ENCODE data around the gene COQ10A.
A peak's percentile ranks its signal among the peaks of the same experiment; 100 is the strongest.
"Not testable (repeated sequence)": the region's sequence is repeated elsewhere in the genome, so short reads cannot be mapped to it uniquely, and the experiment has no call there.

The COQ10A gene

DNA sequence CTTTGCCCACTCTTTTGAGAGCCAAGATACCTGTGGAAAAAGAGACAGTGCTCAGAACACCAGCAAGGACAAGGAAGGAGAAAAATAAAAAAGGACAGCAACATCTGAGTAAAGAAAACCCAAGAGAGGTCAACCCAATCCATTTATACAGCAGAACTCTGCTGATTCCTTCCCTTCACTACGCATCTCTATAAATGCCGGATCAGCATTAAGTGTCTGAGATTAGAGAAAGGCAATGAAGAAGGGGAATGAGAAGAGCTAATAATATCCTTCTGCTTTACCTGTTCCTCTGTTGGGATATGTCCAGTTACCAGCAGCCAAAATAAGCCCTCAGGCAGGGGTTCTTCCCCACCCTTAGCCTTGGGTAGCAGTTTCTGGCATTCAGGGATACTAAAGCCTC is 15.8 kb downstream of the COQ10A start:
- no peak for DNase-seq

DNA sequence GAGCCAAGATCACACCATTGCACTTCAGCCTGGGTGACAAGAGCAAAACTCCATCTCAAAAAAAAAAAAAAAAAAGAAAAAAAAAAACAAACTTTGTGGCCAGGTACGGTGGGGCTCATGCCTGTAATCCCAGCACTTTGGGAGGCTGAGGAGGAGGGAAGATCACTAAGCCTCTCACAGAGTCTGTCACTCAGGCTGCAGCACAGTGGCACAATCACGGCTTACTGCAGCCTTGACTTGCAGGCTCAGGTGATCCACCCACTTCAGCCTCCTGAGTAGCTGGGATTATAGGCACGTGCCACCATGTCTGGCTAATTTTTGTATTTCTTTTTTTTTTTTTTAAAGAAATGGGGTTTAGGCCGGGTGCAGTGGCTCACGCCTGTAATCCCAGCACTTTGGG is 17.5 kb downstream of the COQ10A start:
- not testable (repeated sequence) for DNase-seq

DNA sequence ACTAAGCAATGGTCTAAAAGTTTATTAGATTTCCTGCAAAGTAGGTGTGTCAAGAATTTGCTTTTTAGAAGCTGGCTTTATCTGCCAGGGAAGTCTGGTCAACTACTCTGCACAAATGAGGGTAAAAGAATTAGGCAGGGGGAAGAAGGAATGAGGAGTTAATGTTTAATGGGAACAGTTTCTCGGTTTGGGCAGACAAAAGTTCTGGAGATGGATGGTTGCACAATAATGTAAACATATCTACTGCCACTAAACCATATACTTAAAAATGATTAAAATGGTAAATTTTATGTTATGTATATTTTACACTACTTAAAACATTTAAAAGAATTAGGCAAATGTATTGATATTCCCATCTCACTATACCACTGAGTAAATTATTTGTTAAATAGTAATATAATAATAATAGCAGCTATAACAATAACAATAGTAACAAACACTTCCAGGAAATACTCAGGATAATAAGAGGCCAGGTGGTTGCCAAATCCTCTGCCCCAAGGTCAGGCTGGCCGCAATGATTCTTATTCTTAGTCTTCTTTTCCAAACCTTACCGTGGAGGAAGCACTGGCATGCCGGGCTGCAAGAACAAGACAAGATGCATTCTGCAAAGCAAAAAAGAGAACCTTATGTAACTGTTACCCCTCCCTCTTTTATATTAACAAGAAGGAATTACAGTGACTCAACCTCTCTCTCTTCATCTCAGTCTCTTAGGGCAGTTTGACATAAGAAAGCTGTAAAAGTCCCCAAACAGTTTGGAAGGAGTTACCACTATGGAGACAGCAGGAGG is 19.5 kb downstream of the COQ10A start:
- DNase-seq: no peak

DNA sequence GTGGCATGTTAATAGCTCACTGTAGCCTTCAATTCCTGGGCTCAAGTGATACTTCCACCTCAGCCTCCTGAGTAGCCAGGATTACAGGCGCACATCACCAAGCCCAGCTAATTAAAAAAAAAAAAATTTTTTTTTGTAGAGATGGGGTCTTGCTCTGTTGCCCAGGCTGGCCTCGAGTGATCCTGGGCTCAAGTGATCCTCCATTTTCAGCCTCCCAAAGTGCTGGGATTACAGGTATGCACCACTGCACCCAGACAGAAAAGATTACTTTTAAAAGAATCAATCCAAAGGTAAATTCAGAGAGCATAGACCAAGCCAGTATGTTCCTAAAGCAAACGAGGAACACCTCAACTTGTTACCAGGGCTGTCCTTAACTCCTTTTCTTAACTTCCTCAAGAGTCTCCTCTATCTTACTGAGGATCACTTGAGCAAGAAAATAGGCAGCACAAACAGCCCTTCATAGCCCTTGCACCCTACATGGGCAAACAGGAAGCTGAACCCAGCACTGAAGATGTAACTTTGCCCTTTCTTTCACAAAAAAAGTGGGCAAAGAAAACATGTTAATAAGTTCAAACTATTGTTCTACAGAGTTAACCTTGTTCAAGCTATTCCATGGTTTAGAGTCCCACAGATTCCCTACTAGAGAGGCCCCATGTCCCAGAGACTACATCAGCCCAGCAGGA is 22.1 kb downstream of the COQ10A start:
- no peak for DNase-seq

DNA sequence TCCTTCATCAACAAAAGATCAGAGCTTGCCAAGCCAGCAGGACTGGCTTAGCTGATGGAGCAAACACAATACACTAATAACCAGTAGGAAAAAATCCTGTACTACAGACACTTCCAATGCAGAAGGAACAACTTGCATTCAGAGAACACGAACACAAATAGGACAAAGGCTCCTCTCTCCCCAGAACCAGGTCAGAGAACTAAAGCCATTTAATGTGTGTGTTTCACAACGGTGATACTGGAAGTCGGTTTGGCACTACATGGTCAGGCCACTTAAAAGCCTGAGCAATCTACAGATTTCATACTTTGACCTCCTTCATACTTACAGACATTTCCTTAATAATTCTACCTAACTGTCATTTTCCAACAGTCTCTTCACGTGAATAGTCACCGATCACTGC is 27.1 kb downstream of the COQ10A start:
- no peak for DNase-seq

DNA sequence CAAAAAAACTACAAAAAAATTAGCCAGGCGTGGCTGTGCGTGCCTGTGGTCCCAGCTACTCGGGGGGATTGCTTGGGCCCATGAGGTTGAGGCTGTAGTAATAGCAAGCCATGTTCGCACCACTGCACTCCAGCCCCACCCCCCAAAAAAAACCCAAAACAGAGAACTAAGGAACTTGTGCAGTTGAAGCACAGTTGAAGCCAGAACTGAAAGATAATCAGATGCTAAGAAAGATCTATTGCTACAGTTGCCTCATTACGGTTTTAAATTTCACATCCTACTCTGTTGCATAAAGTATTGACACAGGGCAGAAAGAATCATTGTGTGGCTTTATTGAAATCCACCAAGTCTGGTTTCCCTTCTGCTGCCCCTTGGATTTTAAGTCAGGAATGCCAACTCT is 29.6 kb downstream of the COQ10A start:
- no peak for DNase-seq

DNA sequence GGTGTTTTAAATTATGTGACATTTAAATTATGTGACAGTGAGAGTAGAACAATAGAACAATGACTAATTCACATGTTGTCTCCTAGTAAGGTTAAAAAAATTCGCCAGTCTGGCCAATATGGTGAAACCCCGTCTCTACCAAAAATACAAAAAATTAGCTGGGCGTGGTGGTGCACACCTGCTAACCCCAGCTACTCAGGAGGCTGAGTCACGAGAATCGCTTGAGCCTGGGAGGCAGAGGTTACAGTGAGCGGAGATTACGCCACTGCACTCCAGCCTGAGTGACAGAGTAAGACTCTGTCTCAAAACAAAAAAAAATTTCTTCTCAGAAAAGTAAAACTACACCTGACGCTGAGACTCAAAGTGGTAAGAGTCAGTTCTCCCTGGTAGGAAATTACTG is 30.7 kb downstream of the COQ10A start:
- DNase-seq: no peak

DNA sequence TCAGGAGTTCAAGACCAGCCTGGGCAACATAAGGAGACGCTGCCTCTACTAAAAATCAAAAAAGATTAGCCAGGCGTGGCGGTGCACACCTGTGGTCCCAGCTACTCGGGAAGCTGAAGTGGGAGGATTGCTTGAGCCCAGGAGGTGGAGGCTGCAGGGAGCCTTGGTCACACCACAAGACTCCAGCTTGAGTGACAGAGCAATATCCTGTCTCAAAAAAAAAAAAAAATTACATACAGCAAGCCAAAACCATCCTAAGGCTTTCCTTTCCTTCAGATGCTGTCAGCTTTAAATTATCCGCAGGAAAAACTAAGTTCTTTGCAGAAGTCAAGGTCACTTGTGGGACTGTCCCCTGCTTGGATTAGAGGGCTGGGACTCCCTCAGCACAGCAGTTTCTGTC is 32.1 kb downstream of the COQ10A start:
- no peak for DNase-seq

DNA sequence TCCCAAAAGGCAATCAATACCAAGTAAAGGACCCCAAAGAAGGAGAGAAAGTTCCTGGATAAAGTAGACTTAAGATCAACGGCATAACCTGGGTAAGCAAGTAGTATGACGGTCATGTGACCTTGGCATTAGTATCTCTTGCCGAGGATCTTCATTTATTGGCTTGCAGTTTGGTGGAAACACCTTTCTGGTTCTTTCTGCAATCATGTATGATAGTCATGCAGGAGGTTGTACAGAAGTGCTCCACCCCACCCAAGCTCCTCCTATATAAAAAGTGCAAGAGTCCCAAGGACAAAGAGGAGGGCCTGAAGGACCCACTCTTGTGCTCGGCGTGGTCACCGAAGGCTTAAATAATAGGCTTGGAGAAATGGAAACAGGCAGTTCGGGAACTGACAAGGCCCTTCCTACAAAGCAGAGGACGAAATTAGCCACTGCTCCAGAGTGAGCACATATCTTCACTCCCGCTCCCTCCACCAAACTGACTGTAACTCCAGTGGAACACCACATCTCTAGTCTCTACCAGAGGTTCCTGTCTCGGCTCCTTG is 32.6 kb downstream of the COQ10A start:
- DNase-seq: peak; percentile 9 to 18

DNA sequence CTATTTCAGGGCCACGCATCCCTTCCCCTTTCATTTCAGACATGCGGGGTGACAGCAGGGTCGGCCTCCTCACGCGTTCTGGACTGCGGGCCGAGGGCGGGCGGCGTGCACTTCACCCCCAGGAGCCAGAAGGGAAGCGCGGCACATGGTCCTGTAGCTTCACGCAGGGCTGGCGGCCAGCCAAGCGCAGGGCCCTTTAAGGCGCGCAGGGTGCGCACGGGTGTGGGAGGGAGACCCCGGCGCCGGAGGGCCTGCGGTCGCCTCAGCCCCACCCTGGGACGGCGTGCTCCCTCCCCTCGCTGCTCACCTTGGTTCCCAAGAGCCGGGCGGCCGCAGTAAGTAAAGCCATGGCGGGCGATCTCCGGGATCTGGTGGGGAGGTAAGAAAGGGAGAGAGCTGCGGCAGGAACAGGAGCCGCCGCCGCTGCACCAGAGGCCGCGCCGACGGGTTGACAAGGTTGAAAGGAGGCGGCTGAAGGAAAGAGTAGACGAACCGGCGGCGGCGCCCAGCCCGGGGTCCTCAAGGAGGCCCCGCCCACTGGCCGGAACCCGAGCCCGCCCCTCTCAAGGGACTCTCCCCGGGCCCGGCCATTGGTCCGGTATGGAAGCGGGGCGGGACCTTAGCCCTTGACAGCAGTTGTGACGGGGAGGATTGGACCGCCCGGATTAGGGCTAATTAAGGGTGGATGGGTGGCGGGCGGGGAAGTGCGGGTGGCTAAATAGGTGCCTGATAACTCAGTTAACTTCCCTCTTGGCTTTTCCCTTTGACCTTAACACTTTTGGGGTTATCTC is 33.3 kb downstream of the COQ10A start, which contains the start of gene CS:
Gene CS, minus strand, starts transcription at position 478 of the 791 bp plus-strand sequence. Its CDS starts 129 bp downstream, at position 349.
- DNase-seq: peak; percentile 98 to 99

DNA sequence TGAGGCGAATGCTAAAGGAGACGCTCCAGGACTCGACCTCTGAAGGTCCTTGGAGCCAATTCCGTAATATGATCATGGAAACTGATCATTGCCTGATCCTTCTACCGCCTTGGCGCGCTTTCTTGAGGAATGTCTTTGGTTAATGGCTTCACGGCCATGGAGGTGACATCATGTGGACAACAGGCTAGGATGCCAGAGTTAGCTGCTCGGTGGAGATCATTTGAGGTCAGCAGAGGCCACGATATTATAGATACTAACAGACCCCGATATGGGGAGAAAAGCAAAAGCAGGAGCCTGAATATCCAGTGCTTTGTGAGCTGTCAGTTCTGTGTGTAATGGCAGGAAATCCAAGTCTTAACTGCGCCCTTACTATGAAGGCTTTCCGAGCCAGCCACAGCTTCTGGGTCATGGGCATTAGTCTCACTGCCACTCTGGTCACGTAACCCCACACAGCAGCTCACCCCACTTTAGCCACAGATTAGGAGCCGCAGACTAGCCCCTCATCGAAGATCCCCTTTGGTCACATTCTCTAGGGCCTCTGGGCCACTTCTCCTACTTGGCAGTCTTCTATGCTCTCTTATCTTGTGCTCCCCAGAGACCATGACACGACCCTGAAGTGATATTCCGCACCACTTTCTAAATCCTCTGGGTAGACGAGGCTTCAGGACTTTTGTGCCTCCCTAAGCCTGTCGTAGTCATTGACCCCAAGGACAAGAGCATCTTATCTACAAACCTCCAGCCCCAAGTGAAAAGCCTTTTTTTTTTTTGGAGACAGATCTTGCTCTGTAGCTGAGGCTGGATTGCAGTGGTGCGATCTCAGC is 34.1 kb downstream of the COQ10A start:
- no peak for DNase-seq

DNA sequence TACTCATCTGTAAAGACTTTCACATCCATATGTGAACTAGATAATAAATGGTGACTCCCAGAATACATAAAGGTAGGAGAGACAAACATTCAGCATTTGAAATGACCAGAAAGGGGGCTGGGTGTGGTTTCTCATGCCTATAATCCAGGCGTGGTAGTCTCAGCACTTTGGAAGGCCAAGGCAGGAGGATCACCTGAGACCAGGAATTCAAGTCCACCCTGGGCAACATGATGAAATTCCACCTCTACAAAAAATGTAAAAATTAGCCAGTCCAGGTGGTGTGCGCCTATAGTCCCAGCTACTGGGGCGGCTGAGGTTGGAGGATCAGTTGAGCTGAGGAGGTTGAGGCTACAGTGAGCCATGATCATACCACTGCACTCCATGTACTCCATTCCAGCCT is 37.5 kb downstream of the COQ10A start:
- DNase-seq: no peak

DNA sequence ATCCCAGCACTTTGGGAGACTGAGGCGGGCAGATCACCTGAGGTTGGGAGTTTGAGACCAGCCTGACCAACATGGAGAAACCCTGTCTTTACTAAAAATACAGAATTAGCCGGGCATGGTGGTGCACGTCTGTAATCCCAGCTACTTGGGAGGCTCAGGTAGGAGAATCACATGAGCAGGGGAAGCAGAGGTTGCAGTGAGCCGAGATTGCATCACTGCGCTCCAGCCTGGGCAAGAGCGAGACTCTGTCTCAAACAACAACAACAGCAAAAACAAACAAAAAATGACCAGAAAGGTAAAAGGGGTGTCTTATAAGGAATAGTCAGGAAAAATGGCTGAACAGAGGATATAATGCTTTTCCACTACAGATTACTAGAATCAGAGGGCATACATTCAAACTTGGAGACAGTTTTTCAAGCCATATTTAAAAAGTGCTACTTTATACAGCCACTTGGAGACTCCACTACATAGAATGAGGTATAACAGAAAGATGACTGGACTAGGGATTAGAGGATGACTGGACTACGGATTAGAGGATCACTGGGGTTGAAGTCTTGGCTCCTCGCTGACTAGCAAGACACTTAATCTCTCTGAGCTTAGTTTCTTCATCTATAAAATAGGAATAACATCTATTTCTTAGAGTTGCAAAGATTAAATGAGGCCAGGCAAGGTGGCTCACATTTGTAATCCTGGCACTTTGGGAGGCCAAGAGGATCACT is 38.3 kb downstream of the COQ10A start:
- no peak for DNase-seq

DNA sequence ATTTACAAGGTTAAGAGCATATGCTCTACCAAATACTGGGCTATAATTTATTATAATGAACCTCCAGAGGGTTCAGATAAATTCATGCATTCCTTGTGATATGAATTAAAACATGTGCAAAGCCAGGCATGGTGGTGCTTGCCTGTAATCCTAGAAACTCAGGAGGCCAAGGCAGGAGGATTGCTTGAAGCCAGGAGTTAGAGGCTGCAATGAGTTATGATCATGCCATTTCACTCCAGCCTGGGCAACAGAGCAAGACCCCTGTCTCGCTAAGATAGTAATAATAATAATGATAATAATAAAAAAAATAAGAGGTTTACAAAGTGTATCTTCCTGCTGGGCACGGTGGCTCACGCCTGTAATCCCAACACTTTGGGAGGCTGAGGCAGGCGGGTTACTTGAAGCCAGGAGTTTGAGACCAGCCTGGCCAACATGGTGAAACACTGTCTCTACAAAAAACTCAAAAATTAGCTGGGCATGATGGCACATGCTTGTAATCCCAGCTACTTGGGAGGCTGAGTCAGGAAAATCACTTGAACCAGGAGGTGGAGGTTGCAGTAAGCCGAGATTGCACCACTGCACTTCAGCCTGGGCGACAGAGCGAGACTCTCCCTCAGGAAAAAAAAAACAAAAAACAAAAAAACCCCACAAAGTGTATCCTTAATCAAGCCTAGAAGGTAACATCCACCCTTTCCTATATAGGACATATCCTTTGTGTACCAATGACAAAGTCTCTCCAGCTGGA is 40.7 kb downstream of the COQ10A start:
- no peak for DNase-seq

DNA sequence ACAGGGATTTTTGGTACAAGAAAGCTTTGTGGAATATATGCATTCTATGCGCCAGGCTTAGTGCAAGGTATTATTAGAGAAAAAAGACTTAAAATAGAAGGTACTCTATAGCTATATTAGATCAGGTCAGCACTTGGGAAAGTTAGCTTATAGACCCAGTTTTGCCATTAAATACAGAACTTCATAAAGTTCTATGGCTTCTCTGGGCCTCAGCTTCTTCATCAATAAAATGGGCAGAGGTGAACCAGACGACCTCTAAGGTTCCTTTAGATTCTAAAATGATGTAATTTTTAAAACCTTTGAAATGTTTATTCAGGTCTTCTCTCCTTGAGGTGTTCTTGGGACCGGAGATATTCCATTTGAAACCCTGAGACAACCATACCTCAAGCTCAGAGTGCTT is 42.0 kb downstream of the COQ10A start:
- DNase-seq: no peak

DNA sequence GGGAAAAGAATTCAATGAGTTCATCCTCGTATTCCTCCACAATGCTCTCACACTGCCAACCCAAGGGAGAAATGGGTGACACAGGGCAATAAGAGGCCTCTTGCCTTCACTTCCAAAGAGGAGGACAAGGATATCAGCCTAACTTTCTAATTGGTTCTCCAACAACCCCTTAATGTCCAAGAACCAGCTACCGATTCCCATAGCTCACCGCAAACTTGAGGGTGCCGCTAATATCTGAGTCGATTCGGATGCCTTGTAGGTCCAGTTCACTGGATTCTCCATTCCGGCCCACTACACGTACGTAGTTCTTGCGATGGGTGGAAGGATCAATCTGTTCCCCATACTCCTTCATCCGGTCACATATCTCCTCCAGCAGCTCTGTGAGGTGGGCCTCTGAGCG is 44.3 kb downstream of the COQ10A start:
- no peak for DNase-seq

DNA sequence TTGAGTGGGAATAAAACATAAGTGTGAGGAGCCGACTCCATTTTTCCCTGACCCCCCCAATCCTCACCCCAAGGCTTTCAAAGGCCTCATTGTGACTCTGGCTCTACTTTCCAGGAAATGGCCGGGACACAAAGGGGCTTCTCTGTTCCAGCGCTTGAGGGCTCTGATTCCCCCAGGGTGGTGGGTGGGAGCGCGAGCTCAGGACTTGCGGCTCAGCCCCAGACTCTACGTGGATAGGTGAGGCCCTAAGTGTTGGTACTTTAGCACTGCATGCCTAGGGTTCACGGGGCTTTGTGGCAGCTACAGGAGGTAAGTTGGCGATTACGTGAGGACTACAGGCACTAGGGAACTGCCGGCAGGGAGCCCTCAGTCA is 48.5 kb downstream of the COQ10A start:
- no peak for DNase-seq

DNA sequence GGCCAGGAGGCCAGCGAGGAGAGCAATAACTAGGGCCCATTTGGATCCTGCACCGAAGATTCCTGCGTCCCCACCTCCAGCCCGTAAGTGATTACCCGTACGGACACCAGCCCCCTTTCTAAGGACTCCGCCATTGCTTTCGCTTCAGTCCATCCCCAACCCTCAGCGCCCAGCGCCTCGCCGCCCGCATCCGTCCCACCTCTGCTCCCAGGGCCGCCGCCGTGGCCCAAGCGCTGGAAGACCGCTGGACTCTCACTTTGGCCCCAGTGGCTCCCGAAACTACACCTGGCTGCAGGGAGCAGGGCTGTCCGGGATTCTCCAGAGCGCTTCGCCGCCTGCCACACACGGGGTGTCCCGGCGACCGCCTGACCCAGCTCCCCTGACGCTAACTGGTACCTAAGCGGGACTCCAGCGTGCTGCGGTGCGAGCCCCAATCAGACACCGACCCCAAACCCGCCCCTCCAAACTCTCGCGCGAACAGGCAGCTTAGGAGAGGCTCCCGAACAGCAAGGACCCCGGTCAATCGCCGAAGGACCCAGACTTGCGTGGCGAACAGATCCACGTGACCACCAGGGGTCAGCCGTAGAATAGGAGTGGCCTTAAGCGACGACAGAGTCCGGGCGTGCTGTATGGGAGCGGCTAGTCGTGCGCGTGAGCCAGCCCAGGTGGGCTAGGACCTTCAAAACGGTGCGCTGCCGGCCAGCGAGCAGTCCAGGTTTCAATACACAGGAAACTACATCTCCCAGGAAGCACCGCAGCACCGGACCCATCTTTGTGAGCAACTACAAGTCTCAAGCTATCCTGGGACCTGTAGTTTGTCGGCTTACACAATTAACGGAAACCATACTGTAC is 49.1 kb downstream of the COQ10A start, which contains the start of gene CNPY2:
Gene CNPY2, minus strand, starts transcription at position 367 of the 852 bp plus-strand sequence. CDS start 771 bp downstream, outside the sequence.
- DNase-seq: peak; percentile 86 to 90

DNA sequence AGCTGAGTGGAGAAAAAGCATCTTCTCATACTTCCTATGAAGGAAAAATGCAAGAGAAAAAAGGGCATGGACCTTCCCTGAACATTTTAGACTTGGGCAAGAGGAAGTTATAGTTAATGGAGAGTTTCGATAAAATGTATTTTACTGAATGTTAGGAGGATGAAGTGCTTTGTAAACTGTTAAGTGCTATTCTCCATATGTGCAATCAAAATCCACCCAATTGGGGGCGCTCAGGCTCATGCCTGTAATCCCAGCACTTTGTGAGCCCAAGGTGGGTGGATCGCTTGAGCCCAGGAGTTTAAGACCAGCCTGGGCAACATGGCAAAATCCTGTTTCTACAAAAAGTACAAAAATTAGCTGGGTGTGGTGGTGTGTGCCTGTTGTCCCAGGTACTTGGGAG is 50.9 kb downstream of the COQ10A start:
- DNase-seq: no peak

Measured in stimulated activated CD4-positive, alpha-beta T cell treated with anti-CD3 and anti-CD28 coated beads, Interleukin-4, amount 100 ng/mL, for 4 hours (primary cell).